HUDEP-2 (cell line): Measurements from ENCODE around the gene HAP1.
"Not testable (repeated sequence)": the region's sequence is repeated elsewhere in the genome, so short reads cannot be mapped to it uniquely, and the experiment has no call there.

Experiments
- DNase-seq, 76 experiments: peaks; one replicate each; lab custom pipeline; 2025; ENCODE audit not compliant: unreplicated experiment in 76 of 76; lab: John Stamatoyannopoulos, UW

Gene HAP1

GRCh38 chr17:41695134-41695661, 39.2 kb downstream of the HAP1 start:
- DNase-seq: no peak

GRCh38 chr17:41692722-41693521, 41.5 kb downstream of the HAP1 start:
- DNase-seq: peak in 3 of 76 experiments; percentile 5 to 13 (median 13)

DNA sequence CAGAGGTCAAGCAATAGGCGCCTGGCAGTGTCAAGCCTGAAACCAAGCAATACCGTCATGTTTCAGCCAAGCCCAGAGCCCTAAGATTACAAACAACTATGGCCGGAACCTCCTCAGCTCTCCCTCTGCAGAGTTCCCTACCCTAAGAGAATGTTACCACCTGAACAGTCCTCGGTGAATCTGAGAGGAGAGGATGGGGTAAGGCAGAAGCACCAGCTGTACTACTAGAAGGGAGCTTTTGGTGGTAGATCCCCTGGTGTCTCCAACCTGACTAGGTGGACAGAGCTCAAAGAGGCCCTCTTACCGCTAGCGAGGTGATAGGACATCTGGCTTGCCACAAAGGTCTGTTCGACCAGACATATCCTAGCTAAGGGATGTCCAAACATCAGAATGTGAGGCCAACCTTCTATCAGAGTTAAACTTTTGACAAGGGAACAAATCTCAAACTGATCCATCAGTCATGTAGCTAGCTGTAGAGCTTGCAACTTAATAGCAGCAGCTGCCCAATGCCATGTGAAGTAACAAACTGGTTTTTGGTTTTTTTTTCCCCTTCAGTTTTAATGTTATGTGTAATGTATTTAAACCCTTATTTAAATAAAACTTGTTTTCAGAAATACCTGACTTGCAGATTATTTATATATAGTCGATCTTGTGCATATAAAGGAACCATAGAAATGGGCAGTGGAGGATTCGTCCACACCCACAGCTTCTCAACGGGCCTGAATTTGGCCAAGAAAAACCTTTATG, 43.2 kb downstream of the HAP1 start:
- no peak for DNase-seq

DNA sequence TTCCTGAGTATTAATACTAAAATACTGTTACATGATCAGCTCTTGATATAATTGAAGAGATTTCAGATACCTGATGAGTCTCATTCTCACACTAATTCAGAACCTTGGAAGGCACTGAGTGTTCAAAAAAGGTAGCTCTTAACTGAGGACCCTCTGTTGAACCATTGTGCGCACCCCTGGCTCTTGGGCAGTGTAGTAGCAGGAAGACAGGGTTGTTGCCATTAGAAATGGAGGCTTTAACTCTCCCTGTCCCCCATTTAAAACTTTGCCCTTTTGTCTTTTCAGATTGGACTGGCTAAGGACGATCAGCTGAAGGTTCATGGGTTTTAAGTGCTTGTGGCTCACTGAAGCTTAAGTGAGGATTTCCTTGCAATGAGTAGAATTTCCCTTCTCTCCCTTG, 43.9 kb downstream of the HAP1 start:
- no peak for DNase-seq

GRCh38 chr17:41689497-41690299, 44.7 kb downstream of the HAP1 start:
- DNase-seq: peak in 53 of 76 experiments; percentile 10 to 70 (median 44)

DNA sequence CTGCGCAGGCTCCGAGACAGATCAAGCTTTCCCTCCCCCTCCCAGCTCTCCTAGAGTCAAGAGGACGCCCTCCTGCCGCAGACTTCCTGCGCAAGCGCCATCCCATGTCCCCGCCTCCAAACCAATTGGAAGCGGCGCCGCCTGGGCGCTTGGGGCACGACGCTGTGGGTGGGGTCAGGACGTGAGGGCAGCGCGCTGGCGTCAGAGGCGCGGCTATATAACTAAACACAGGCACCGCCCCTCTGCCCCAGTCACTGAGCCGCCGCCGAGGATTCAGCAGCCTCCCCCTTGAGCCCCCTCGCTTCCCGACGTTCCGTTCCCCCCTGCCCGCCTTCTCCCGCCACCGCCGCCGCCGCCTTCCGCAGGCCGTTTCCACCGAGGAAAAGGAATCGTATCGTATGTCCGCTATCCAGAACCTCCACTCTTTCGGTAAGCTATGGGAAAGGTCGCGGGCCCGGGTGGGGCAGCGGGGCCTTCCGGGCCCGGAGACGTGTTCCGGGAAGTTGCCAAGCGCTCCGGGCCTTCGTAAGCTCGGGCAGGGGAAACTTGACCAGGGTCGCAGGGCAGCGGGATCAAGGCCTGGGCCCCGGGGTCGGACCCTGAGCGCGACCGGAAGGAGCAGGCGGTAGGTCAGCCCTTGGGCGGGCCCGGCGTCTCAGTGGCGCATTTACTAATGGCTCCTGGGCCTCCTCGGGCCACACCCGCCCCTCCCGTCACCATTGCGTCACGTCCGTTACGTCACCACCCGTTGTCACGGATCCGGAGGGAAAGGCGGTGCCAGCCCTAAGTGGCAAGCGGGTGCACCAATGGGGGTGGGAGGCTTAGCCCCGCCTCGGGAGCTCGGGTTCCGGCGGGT, 45.6 kb downstream of the HAP1 start, which contains the start of gene EIF1:
TSS of gene EIF1 (plus strand) at position 245 of the 856 bp plus-strand sequence. CDS start at position 399, 154 bp downstream.
- peak; percentile 71 to 100 (median 99) for DNase-seq

DNA sequence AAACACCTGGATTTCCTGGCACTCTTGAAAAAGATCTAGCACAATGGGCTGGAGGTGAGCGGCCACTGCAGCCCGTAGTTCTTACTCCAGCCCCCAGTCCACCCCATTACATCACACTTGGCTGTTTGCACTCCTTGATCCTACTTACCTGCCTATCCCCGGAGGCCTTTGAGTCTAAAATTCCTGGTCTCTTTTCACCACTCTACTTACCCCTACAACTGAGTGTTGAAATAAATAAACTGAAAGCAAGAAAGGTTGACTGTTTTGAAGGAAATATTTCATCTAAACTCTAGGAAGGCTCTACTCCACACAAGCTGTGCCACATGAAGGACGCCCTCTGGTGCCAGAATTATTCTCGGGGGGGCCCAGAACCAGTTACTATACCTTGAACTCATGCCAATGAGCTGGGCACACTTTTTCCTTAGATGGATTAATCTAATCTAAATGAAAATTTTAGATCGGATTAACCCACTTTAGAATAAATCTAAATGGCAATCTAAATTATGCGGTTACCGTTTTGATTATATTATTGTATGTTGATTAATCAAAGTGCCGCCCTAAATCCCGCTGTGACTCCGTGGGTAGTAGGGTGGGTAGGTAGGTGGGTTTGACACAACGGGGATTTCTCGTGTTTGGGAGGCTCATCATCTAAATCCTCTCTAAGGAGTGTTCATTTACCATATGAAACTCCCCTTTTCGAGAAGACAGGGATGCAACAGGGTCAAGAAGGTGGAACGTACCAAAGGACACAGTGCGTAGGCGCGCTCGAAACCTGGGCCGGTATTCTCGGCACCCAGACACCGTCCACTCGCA, 46.4 kb downstream of the HAP1 start:
- peak in 66 of 76 experiments; percentile 12 to 85 (median 54) for DNase-seq

- DNase-seq: no peak
Measured at GRCh38 chr17:41686281-41686680, 48.2 kb downstream of the HAP1 start.

DNA sequence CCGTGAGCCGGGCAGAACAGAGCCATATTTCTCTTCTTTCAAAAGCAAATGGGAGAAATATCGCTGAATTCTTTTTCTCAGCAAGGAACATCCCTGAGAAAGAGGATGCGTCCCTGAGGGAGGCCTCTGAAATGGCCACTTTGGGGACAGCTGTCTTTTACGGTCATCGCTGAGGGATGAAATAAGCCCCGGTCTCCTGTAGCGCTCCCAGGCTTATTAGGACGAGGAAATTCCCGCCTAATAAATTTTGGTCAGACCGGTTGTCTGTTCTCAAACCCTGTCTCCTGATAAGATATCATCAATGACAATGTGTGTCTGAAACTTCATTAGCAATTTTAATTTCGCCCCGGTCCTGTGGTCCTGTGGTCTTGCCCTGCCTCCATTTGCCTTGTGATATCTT, 48.7 kb downstream of the HAP1 start:
- DNase-seq: not testable (repeated sequence)

GRCh38 chr17:41684035-41684434, 50.4 kb downstream of the HAP1 start:
- no peak for DNase-seq

GRCh38 chr17:41683441-41684007, 50.9 kb downstream of the HAP1 start:
- no peak for DNase-seq

DNA sequence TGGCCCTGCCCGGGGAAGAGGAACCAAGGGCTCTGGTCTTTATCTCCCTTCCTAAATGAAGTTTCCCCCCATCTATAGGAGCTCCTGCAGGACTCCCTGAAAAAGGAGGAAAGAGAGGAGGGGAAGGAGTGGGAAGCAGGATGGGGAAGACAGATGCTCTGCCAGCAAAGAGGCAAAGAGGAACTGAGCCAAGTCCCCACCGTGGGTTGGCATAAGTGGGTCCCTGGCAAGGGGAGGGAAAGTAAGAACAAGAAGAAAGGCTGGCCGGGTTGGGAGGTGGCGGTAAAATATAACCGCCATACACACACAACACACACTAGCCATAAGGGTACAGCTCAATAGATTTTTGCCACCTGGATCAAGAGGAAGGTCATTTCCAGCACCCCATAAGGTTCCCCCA, 51.8 kb downstream of the HAP1 start:
- no peak for DNase-seq

DNA sequence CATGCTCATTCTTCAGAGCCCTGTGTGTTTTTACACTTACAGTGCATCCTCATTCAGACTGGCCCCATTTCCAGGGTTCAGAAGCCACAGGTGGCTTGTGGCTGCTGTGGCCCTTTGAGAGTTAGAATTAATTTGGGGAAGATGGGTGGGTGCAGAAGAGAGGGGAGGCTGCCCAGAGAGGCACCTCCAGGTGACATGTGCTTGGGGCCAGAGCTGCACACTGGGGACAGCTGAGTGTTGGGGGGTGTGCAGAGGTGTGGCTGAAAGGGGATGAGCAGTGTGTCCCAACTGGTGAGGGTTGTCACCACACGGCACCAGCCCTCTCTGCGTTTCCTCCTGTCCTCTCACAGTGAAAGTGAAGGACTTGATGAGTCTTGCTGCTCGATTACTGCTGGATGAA, 52.7 kb downstream of the HAP1 start:
- no peak for DNase-seq

DNA sequence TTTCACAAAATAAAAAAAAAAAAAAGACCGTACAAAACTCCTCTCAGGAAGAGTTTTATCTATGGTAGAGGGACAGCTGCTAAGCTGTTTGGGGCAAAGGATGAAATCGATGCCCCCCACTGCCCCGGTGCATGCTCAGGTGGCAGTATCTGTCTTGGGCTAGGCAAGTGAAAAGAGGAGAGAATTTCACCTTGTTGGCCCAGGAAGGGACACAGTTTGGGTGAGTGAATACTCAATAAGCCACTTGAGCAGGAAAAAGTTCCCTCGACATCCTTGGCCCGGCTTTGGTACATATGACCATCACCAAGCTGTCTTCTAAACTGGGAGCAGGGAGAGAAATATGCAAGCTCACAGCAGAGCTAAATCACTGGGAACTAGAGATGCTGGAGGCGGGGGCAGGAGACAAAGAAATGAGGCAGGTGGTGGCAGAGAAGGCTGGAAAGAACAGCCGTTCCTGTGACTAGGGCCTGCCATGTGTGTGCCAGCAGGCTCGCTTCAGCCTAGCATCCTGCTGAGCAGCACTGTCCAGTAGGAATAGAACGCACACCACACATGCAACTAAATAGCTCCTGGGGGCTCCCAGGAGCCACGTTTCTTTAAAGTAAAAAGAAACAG, 53.9 kb downstream of the HAP1 start:
- no peak for DNase-seq

- no peak for DNase-seq
Measured at GRCh38 chr17:41679740-41680425, 54.6 kb downstream of the HAP1 start.

DNA sequence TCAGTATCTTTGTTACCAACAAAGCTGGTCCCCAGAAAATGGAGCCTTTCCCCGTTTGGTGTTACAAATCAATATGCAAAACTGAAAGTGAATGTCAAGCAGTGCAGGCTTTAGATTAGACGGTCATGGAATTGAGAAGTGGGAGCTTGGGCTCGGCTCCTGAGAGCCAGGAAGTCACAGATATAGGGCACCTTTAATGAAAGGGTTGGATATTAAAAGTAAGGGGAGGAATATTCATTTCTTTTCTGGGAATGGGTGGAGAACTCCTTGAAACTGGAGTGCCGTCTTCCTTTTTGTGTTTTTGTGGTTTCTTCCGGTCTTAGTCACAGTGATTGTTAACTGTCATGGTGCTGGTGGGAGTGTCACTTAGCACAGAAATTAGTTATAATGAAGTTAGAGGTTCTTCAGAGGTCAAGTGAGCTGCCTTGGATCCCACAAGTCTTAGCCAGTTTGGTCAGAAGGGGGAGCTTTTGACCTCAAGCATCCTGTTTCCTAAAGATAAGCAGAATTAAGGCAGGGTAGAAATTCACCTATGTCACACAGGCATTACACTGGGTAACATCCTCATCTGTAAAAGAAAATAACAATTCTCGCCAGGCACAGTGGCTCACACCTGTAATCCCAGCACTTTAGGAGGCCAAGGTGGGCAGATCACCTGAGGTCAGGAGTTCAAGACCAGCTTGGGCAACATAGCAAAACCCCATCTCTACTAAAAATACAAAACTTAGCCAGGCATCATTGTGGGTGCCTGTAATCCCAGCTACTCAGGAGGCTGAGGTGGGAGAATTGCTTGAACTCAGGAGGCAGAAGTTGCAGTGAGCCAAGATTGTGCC, 55.3 kb downstream of the HAP1 start:
- DNase-seq: peak in 69 of 76 experiments; percentile 12 to 94 (median 65)
